HPDE6-E6E7 (cell line): ENCODE results near the gene POLR2L.

ENCODE experiments used
- DNase-seq: peaks from one replicate; pipeline ENCODE4 v3.0.0; 2011; ENCODE audit warnings: missing footprints; ENCODE audit errors: extremely low spot score

The POLR2L gene

DNA sequence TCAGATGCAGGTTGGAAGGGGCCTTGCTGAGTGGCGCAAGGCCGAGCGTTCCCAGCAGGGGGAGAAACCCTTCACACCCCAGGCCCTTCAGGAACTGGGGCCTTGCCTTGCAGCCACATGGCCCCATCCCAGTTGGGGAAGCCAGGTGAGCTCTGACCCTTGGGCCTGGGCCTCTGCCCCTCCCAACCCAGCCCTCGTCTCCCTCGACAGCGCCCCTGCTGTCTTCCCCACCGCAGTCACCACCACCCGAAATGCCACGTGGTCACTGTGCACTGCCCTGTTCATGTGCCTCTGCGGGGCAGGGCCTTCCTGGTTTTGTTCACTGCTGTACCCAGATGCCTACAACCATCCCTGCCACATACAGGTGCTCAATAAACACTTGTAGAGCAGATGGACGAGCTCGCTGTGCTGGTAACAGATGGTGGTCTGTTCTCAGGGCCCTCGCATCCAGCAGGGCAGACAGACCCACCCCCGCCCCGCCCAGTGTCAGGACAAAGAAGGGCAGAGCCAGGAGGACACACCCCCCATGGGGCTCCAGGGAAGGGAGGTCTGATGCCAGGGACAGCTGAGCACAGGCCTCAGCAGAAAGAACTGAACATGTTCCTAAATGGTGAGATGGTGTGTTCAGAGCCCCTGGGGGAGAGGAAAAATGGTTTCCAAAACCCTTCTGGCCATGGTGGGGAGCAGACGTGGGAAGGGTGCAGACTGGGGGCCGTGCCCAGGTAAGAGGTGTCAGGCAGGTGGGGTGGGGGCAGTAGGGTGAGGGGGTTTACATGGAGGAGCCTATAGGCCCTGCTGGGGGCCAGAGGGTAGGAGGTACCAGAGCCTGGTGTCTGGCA is 3.7 kb downstream of the POLR2L start:
- DNase-seq = no peak

DNA sequence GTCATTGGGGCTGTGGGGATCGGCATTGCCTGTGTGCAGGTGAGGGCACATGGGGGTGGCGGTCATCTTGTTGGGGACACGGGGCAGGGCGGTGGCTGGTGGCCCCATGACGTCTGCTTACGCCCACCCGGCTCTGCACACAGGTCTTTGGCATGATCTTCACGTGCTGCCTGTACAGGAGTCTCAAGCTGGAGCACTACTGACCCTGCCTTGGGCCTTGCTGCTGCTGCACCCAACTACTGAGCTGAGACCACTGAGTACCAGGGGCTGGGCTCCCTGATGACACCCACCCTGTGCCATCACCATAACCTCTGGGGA is 4.4 kb downstream of the POLR2L start:
- DNase-seq = no peak

DNA sequence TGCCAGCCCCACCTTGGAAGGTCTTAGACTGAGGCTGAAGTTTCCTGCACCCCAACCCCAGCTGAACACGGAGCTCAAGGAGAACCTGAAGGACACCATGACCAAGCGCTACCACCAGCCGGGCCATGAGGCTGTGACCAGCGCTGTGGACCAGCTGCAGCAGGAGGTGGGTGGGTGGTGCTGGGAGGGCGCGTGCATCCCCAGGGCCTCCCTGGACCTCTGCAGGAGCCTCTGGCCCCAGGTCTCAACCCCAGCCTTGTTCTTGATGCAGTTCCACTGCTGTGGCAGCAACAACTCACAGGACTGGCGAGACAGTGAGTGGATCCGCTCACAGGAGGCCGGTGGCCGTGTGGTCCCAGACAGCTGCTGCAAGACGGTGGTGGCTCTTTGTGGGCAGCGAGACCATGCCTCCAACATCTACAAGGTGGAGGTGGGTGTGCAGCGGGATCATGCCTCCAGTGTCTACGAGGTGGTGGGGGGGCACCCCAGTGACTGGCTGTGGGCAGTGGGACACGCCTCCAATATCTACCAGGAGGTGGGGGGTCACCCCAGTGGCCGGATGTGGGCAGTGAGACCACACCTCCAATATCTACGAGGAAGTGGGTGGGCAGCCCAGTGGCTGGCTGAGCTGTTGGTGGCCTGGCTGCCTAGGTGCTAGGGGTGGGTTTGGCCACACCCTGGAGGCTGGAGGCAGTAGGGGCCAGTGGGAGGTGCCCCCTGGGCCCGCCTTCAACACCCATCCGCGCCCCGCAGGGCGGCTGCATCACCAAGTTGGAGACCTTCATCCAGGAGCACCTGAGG is 4.9 kb downstream of the POLR2L start:
- no peak for DNase-seq

DNA sequence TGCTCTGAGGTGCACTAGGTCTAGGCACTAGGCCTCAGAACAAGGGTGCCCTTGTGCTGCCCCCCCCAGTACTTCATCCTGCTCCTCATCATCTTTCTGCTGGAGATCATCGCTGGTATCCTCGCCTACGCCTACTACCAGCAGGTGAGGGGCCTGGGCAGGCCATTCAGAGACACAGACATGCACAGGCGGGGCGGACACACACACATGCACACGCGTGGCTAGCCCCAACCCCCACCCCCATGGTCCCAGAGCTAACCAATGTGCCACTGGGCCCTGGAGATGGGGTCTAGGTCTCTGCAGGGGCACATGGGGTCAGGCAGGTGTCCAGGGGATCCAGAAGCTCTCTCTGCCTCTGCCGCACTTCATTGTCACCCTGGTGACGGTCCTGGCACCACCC is 5.6 kb downstream of the POLR2L start:
- no peak for DNase-seq

DNA sequence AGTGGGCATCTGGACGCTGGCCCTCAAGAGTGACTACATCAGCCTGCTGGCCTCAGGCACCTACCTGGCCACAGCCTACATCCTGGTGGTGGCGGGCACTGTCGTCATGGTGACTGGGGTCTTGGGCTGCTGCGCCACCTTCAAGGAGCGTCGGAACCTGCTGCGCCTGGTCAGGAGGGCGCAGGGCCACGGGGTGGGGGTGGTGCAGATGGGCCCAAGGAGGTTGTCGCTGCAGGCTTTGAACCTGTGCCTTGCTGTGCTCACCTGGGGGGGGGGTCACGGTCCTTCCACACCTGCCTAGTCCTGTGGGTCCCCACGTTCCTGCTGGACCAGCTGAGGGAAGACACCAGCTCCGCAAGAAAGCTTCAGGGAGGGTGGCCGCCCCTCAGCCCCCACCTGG is 6.1 kb downstream of the POLR2L start:
- no peak for DNase-seq

DNA sequence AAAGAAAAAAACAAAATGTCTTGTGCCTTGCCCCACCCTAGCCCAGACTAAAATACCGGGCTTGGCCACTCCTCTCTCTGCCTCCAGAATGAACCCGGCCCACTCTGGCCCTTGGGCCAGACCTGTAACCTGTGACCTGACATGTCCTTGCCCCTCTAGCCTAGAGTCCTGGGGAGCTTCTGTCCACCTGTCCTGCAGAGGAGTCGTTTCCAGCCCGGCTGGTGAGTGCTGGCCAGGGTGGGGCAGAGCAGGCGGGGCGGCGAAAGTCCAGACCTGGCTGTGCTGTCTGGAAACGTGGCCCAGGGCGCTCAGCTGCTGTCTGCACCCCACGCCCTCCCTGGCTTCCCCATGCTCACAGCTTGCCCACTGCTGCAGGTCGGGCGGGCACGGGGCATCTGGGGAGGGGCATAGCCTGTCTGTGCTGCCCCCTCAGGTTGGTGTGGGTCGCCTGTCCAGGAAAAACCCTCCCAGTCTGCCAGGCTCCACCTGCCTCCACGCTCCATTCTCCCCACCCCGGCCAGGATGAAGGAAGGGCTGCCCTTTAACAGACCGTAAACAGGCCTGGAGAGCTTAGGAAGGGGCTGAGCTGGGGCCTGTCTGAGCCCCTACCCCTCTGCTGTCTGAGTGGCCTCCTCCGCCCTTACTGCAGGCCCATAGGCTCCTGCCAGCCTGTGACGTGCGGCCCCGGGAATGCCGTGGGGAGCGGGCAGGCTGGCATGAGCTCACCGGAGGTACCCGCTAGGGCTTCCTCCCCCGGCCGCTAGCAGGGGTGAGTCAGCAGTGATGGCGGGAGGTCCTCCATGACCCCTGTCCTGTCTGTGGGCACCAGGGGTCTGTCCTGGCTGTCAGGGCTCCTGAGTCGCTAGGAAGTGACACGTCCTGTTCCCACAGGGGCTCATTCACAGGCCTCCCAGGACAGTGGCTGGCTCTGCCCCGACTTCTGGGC is 7.7 kb downstream of the POLR2L start:
- peak; percentile 72 for DNase-seq

DNA sequence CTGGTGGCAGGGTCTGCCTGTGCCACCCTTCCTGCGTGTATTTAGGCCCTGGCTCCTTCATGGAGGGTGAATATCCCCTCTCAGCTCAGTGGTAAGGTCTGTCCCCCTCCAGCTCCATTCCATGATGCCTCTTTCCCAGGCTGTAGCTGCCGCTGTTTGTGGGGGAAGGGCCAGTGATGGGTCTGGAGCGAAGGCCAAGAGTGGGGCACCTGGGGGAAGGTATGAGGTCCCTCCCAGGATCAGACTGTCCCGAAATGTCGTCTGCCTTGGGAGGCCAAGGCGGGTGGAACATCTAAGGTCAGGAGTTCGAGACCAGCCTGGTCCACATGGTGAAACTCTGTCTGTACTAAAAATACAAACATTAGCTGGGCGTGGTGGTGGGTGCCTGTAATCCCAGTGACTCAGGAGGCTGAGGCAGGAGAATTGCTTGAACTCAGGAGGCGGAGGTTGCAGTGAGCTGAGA is 8.4 kb downstream of the POLR2L start:
- no peak for DNase-seq

DNA sequence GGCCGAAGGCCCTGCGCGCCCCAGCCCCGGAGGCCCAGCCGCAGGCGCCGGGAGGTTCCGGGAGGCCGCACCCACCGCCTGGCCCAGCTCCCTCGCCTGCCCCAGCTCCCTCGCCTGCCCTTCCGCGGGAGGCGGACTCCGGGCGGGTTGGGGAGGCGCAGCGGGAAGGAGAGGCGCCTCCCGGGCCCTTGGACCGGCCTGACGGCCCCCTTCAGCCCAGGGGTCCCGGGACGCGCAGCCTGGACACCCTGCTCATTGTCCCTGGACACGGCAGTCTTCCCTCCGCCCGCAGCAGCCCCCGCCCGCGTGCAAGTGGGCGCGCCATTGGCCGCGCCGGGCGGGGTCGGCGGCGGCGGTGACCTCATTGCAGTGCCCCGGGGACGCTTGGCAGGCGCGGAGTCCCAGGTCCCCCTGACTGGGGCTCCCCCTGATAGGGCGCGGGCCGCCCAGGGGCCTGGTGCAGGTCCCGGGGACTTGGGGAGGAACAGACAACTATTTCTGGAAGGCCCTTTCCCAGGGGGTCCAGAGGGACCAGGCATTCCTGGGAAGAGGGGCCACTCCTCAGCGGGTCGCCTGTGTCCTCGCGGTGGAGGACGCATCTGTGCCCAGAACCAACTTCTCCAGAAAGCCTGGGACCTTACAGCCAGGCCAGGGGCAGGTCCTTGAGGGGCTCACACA is 9.1 kb downstream of the POLR2L start:
- no peak for DNase-seq

DNA sequence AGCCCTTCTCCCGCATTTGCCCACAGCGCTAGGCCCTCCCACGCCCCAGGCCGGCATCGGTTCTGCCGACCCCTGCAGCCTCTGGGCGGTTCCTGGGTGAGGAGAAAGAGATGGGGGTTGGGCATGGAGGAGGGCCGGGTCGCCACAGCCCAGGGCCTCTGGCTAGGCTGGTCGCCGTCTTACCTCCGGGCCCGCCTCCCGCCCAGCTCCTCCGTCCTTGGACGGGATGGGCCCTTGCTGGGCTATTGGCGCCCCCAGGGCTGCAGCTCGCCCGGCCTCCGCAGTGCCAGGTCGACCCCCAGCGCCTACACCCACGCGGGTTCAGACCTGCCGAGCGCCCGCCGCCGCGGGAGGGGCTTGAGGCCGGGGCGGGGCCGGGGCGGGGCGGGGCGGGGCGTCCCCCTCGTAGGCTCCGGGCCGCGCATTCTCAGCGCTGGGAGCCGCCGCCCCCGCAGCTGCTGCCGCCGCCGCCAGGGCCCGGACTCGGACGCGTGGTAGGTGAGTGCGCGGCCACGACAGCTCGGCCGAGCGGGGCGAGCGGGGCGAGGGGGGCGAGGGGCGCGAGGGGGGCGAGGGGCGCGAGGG is 9.7 kb downstream of the POLR2L start, which contains the start of gene CD151:
Gene CD151, plus strand, starts transcription at position 424 of the 585 bp plus-strand sequence. CDS start 3,118 bp downstream, outside the sequence.
- DNase-seq = no peak

DNA sequence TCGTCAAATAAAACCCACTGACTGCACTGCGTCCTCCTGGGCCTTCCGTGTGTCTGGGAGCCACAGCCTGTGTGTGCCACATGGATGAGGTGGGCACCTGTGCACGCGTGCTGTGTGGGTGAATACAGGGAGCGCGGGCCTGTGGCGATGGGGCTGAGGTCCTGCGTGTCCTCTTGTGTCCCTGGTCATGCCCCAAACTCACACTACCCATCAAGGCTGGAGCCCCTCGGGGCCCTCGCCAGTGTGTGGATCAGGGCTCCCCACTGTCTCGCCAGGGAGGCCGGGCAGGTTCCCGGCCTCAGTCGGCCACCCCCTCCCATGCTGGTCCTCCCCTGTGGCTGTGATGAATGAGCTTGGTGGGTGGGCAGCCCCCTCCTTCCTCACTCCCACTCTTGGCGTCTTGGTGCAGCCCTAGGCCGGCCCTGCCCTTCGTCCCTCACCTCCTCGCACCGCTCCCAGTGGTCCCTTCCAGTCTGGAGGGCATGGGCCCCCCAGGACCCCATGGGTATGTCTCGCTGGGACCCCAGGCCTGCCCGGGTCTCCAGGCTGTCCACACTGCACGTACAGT is 10.3 kb downstream of the POLR2L start:
- DNase-seq = no peak

DNA sequence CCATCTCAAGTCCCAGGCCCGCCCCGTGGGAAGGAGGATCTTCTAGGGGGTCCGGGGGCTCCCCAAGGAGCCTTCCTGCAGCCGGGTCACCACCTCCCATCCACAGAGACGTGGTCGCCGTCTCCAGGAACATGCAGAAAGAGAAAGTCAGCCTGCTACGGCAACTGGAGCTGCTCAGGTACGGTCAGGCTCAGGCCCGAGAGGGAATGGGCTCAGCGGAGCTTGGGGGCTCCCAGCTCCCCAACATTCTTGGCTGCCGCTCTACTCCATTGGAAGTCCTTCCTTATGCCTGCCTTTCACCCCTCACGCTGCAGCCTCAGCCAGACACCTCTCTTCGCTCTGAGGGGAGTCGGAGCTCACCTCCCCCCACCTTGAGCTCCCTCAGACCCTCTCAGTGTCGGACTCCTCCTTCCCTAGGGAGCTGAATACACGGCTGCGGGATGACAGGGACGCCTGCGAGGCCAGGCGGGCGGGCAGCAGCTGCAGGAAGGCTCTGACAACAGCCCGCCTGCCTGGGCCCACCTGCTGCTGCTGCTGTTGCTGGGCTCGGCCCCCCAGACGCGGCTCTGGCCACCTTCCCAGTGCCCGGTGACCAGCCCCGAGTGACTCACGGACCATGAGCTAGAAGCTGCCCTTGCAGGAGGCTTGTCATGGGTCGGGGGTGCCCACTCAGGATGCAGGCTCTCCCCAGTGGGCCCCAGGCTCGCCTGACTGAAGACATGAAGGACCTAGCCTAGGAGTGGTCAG is 11.0 kb downstream of the POLR2L start:
- DNase-seq = no peak

DNA sequence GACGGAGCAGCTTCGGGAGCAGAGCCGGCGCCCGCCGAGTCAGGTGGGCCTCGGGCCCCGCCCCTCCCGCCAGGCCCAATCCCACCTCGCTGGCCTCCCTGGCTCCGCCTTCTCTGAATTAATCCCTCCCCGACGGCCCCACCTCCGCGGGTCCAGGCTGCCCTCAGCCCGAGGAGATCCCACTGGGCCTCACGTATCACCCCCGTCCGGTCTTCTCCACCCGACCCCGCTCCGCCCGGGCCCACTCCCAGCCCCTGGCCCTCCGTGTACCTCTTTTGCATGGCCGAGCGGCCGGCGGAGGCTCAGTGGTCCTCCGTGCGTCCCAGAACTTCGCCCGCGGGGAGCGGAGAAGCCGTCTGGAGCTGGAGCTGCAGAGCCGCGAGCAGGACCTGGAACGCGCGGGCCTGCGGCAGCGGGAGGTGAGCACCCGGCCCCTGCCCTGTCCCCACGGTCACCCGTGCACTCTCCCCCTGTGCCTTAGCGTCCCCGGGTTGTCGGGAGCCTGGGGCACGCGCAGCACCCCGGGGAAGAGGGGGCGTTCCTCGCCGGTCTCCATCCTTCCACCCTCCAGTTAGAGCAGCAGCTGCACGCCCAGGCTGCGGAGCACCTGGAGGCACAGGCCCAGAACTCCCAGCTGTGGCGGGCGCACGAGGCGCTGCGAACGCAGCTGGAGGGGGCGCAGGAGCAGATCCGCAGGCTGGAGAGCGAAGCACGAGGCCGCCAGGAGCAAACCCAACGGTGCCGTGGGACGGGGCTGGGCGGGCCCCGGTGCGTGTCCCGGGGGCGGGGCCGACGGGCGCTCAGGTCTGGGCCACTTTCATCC is 11.8 kb downstream of the POLR2L start:
- no peak for DNase-seq

DNA sequence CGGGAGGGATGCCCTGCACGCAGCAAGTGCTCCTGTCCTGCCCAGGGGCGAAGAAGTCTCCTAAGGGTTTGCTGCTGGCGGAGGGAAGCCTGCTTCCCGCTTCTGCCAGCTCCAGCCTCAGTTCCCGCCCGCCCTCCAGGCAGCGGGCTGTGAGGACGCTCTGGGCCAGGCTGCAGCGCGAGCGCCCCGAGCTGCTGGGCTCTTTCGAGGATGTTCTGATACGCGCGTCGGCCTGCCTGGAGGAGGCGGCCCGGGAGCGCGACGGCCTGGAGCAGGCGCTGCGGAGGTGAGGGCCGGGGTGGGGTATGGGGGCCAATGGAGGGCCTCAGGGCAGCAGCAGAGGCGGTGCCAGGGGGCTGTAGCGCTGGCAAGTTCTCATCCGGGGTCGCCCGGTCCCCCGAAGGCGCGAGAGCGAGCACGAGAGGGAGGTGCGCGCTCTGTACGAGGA is 12.5 kb downstream of the POLR2L start:
- no peak for DNase-seq

DNA sequence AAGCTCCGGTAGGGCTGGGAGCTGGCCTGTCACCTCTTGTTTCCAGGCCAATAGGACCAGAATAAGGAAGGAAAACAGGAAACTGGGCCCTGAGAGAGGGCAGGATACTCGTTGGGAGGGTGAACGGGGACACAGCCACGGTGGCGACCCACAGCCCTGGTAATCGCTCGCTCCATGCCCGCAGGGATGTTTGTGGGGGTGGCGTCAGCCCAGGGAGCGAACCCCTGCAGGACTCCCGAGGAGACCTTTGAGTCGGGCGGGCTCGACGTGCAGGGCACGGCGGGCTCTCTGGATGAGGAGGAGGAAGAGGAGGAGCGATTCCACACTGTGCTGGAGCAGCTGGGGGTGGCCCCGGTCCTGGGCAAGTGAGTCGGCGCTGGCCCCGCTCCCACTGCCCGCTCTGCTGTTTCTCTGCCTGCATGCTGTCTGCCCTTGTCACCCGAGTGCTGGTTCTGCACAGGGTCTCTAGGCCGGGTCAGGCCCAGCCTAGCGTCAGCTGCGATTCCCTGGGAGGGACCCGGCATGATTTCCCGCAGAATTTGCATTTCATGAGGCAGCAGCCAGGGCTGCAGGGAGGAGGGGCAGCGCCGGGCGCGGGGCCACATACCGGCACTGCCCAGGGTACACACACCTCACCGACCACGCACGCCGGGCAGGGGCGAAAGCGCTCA is 13.0 kb downstream of the POLR2L start:
- DNase-seq = no peak

DNA sequence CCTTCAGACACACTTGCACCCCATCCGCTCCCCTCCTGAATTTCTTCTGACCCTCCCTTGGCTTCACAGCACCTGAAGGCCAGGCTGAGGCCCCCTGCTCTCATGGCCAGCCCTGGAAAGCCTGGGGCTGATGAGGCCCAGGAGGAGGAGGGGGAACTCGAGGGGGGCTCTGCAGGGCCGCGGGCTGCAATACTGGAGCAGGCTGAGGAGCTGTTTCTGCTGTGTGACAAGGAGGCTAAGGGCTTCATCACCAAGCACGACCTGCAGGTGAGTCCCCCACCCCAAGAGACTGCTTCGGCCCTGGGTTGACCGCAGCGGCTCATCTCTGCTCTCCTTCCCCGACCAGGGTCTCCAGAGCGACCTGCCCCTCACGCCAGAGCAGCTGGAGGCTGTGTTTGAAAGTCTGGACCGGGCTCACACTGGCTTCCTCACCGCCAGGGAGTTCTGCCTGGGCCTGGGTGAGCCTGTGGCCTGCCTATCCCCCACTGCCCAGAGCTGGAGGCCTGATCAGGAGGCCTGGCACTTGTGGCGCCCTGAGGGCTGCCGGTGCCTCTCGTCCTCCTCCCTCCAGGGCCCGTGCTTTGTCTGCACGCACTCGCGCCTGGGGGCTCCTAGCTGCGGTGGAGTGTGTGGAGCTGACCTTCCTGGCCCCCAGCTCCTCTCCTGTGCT is 13.7 kb downstream of the POLR2L start:
- DNase-seq = no peak

DNA sequence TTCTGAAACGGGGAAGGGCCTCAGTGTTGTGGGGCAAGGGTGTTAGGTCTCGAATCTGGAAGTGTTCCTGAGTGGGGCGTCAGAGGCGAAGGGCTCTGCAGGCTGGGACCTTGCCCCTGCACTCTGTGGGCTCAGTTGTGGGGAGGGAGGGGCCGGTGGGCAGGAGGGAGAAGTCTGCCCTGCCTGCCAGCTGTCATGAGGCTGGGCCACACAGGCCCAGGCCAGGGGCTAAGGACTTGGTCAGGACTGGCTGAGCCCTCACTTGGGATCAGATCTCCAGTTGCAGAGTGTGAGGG is 14.5 kb downstream of the POLR2L start, which contains the start of gene CRACR2B:
Gene CRACR2B, plus strand, starts transcription at position 23 of the 296 bp plus-strand sequence. CDS start 689 bp downstream, outside the sequence.
- no peak for DNase-seq

DNA sequence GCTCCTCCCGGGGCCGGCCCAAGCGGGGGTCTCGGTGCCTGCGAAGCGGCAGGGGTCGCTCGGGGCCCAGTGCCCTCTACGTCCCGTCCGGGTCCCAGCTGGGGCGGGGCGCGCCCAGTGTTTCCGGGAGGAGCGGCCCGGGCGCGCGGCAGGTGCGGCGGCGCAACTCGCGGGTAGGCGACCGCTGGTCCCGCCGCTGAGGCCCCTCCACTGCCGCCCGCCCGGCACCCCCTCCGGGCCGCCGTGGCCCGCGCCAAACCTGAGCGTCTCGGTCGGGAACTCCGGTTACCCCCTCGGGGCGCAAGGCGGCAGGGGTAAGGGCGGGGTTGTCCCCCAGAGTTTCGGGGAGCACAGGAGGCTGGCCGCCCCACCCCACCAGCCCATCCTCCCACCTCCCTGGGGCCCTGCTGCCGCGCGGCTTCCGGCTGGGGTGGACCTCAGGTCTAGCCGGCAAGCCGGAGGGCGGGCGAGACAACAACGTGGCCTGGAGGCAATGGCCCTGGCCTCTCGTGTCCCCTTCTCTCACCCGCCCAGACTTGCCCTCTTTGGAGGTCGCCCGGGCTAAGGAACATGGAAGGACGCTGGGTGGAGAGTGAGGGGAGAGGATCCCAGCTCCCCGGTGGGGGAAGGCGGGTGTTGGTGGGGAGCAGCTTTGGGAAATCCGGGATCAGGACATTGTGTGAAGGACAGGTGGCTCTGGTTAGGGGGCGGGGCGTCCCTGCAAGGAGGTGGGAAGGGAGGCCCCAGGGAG is 15.0 kb downstream of the POLR2L start:
- no peak for DNase-seq
